Thyroid gland (tissue), 4 donors: ENCODE measurements around the gene ARHGEF37.

Experiments
- CTCF ChIP-seq, 6 experiments: fragments of 200-600 bp in 3 of 6; fragments of 450-650 bp in 3 of 6; sonication (generic) in 3 of 6; IDR thresholded peaks; one replicate each; pipeline ENCODE4 v1.5.1; 2016 to 2019; ENCODE audit warnings: antibody characterized with exemption in 6 of 6, mild to moderate bottlenecking in 2 of 6, inconsistent platforms in 1 of 6, moderate library complexity in 1 of 6
- POLR2A ChIP-seq, 2 donors: fragments of 450-650 bp; IDR thresholded peaks; one replicate each; pipeline ENCODE4 v1.6.1; 2017; ENCODE audit warnings: antibody characterized with exemption in 2 of 2, mild to moderate bottlenecking in 2 of 2, moderate library complexity in 1 of 2

- no peak for TF ChIP-seq CTCF (IDR thresholded peaks at IDR 0.05)
- no peak for TF ChIP-seq POLR2A (IDR thresholded peaks at IDR 0.05)
These were observed 30.0 kb downstream of the ARHGEF37 start for GRCh38 chr5:149611326-149611725.
